ENCODE measurements around the gene CGB8. TPM values are rescaled to one million over a fixed set of nuclear protein-coding genes. Genes with fewer than 3 reads are reported as not detected.

Gene CGB8
- total and polyA plus RNA-seq, 4 donors = not detected

DNA sequence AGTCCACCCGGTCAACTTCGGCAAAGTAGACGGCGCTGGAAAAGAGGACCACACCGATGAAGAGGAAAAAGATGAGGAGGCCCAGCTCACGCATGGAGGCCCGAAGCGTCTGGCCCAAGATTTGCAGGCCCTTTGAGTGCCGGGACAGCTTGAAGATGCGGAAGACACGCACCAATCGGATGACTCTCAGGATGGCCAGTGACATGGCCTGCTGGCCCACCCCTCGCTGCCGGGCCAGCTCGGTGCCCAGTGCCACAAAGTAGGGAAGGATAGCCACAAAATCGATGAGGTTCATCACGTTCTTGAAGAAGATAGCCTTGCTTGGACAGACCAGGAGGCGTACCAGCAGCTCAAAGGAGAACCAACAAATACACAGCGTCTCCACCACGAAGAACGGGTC, 21.5 kb upstream of the CGB8 start:
- no peak for DNase-seq (ENCODE audit: low spot score)
- Histone ChIP-seq H3K36me3 (ENCODE audit: control insufficient read depth in 4 of 4, insufficient read depth in 3 of 4, low read depth in 1 of 4, low read length in 3 of 4) (no peaks in the 10 kb centered on the region), H3K9me3 (ENCODE audit: control insufficient read depth in 4 of 4, low read length in 3 of 4) (no peaks in the 10 kb centered on the region), H3K27ac (ENCODE audit: low read depth in 1 of 2, low read length in 2 of 2) (no peak overlapping the region), H3K4me3 (ENCODE audit: low read depth in 1 of 3, low read length in 3 of 3) (no peak overlapping the region), H3K9ac (ENCODE audit: low read depth in 1 of 2, low read length in 2 of 2) (no peak overlapping the region), H3K27me3 (ENCODE audit: control insufficient read depth in 4 of 4, insufficient read depth in 4 of 4, low read length in 3 of 4) (peaks cover 3 to 8% (median 3%) of the 10 kb centered on the region in 4 donors), H3K4me1 (ENCODE audit: control insufficient read depth in 4 of 4, insufficient read depth in 4 of 4, low read length in 3 of 4) (peaks cover 0 to 4% (median 1%) of the 10 kb centered on the region in 4 donors)
- TF ChIP-seq YY1 (IDR thresholded peaks at IDR 0.05) (no peak), JUND (IDR thresholded peaks at IDR 0.05) (no peak), SP1 (IDR thresholded peaks at IDR 0.05) (no peak), EGR1 (IDR thresholded peaks at IDR 0.05; ENCODE audit: low read depth in 2 of 2) (no peak), FOXA2 (IDR thresholded peaks at IDR 0.05) (no peak), FOXA1 (IDR thresholded peaks at IDR 0.05) (no peak), ZBTB33 (IDR thresholded peaks at IDR 0.05) (no peak), TAF1 (conservative IDR thresholded peaks at IDR 0.05) (no peak), CTCF (IDR thresholded peaks at IDR 0.05; ENCODE audit: low read depth, low read length, missing input control) (no peak), NR2F2 (IDR thresholded peaks at IDR 0.05) (no peak), RXRA (IDR thresholded peaks at IDR 0.05) (no peak), HNF4G (IDR thresholded peaks at IDR 0.05) (no peak), HNF4A (conservative IDR thresholded peaks at IDR 0.05) (no peak)
- TF ChIP-seq, protein P1, sequence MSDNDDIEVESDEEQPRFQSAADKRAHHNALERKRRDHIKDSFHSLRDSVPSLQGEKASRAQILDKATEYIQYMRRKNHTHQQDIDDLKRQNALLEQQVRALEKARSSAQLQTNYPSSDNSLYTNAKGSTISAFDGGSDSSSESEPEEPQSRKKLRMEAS (IDR thresholded peaks at IDR 0.05) = no peak
- 95% methylated on average over 21 of the region's 21 CpGs for WGBS

DNA sequence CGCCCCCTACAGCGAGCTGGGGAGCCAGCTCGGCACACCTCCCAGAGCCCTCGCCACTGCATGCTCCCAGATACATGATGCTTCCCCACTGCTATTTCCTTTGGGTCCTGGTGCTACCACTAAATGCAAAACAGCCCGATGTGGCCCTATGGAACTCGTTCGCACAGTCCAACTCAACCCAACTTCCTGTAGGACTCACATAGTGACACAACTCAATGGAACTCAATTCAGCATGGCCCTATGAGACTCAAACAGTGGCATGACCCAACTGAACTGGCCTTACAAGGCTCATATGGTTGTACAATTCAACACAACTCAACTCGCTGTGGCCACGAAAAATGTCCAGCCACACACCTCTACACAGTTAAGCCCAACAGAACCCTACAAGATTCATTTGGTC, 20.1 kb upstream of the CGB8 start:
- H3K9ac ChIP-seq (ENCODE audit: low read depth in 1 of 2, low read length in 2 of 2) = no peak overlapping the region
- H3K27me3 ChIP-seq (ENCODE audit: control insufficient read depth in 4 of 4, insufficient read depth in 4 of 4, low read length in 3 of 4) = peaks cover 3 to 8% (median 3%) of the 10 kb centered on the region in 4 donors
- no peak for DNase-seq (ENCODE audit: low spot score)
- H3K27ac ChIP-seq (ENCODE audit: low read depth in 1 of 2, low read length in 2 of 2) = no peak overlapping the region
- no peak overlapping the region for H3K4me3 ChIP-seq (ENCODE audit: low read depth in 1 of 3, low read length in 3 of 3)
- H3K4me1 ChIP-seq (ENCODE audit: control insufficient read depth in 4 of 4, insufficient read depth in 4 of 4, low read length in 3 of 4) = no peaks in the 10 kb centered on the region
- WGBS = 93% methylated on average over 9 of the region's 9 CpGs
- no peaks in the 10 kb centered on the region for H3K36me3 ChIP-seq (ENCODE audit: control insufficient read depth in 4 of 4, insufficient read depth in 3 of 4, low read depth in 1 of 4, low read length in 3 of 4)
- TF ChIP-seq REST (IDR thresholded peaks at IDR 0.05) (no peak), HNF4A (conservative IDR thresholded peaks at IDR 0.05) (no peak)
- H3K9me3 ChIP-seq (ENCODE audit: control insufficient read depth in 4 of 4, low read length in 3 of 4) = no peaks in the 10 kb centered on the region

Data from liver (tissue), 9 donors.